ENCODE results near the gene TMEM250.

GRCh38 chr9:136085815-136086212 lies 32.9 kb downstream of the TMEM250 start:
- TF ChIP-seq CTCF (IDR thresholded peaks at IDR 0.05), result no peak
- no peak for TF ChIP-seq POLR2A (IDR thresholded peaks at IDR 0.05)
